Measurements from ENCODE around the gene FXYD5.

GRCh38 chr19:35206855-35207254 lies 52.3 kb downstream of the FXYD5 start:
- TF ChIP-seq CTCF (IDR thresholded peaks at IDR 0.05 in 4 of 5, conservative IDR thresholded peaks at IDR 0.05 in 1 of 5) (no peak), POLR2A (IDR thresholded peaks at IDR 0.05) (no peak)
